ENCODE data around the gene SLC35A4. TPM values are rescaled to one million over a fixed set of nuclear protein-coding genes. Genes with fewer than 3 reads are reported as not detected.

SLC35A4 gene
- total and polyA plus RNA-seq, 11 donors, result 39.2 to 118 (median 75.9) TPM

- Histone ChIP-seq H3K27me3 (no peaks in the 10 kb centered on the region), H3K9me3 (no peaks in the 10 kb centered on the region), H3K4me3 (peak overlapping the region in 3 of 12 donors; percentile 3 to 13 (median 4)), H3K27ac (peak overlapping the region; percentile 68 to 90 (median 80)), H3K4me1 (peaks cover 11 to 74% (median 54%) of the 10 kb centered on the region in 12 donors), H3K36me3 (peaks cover 0 to 37% (median 26%) of the 10 kb centered on the region in 9 donors)
- DNase-seq (no peak), ATAC-seq (no peak)
- WGBS, 4 donors, result 33 to 60% (median 39%) methylated on average over 4 of the region's 4 CpGs
- intact Hi-C loops (cut with DNase I), result loop anchor here in 4 of 10 donors (5.0 to 10.0 kb wide), 2 partner anchors 68 to 136 kb away; partner anchors contain the start of genes TMCO6 (in 3 of the 4) and ZMAT2 (in 1 of the 4)
- TF ChIP-seq CTCF (IDR thresholded peaks at IDR 0.05), result no peak
- TF ChIP-seq POLR2A (IDR thresholded peaks at IDR 0.05), result no peak
Measured at GRCh38 chr5:140569197-140569596, 4.6 kb downstream of the SLC35A4 start.

- 76 to 91% (median 86%) methylated on average over 3 to 4 of the region's 4 CpGs for WGBS, 4 donors
- DNase-seq, result no peak
- ATAC-seq, result no peak
Measured at GRCh38 chr5:140570058-140570457, 5.4 kb downstream of the SLC35A4 start.

GRCh38 chr5:140570488-140570887 lies 5.9 kb downstream of the SLC35A4 start:
- no peak overlapping the region for H3K4me3 ChIP-seq
- DNase-seq, result no peak
- WGBS, 4 donors, result 94 to 100% (median 99%) methylated on average over 1 of the region's 1 CpG
- no peaks in the 10 kb centered on the region for H3K9me3 ChIP-seq
- H3K27ac ChIP-seq, result peak overlapping the region in 11 of 12 donors; percentile 42 to 90 (median 79)
- H3K27me3 ChIP-seq, result no peaks in the 10 kb centered on the region
- intact Hi-C loops (cut with DNase I), result loop anchor here in 1 of 10 donors (2.0 kb wide), 1 partner anchor 62 kb away; the partner anchor contains the start of gene CD14
- ATAC-seq, result no peak
- H3K4me1 ChIP-seq, result peaks cover 11 to 76% (median 50%) of the 10 kb centered on the region in 12 donors
- no peak for TF ChIP-seq CTCF (IDR thresholded peaks at IDR 0.05)
- peaks cover 0 to 37% (median 26%) of the 10 kb centered on the region in 9 donors for H3K36me3 ChIP-seq

More at GRCh38 chr5:140570058-140570457, 5.4 kb downstream of the SLC35A4 start:
- intact Hi-C loops (cut with DNase I), result loop anchor here in 1 of 10 donors (2.0 kb wide), 1 partner anchor 63 kb away; the partner anchor contains the start of gene CD14
- peaks cover 11 to 78% (median 53%) of the 10 kb centered on the region in 12 donors for H3K4me1 ChIP-seq
- H3K27me3 ChIP-seq, result no peaks in the 10 kb centered on the region
- H3K9me3 ChIP-seq, result no peaks in the 10 kb centered on the region
- TF ChIP-seq POLR2A (IDR thresholded peaks at IDR 0.05), result no peak
- no peak for TF ChIP-seq CTCF (IDR thresholded peaks at IDR 0.05)
- peak overlapping the region; percentile 56 to 90 (median 80) for H3K27ac ChIP-seq
- H3K36me3 ChIP-seq, result peaks cover 0 to 37% (median 26%) of the 10 kb centered on the region in 9 donors
- no peak overlapping the region for H3K4me3 ChIP-seq

GRCh38 chr5:140571105-140571504 lies 6.5 kb downstream of the SLC35A4 start:
- peak in 3 of 4 donors; percentile 21 to 49 (median 36) for ATAC-seq
- no peaks in the 10 kb centered on the region for H3K27me3 ChIP-seq
- DNase-seq, result peak; percentile 53 to 79 (median 67)
- no peak overlapping the region for H3K4me3 ChIP-seq
- peak overlapping the region in 11 of 12 donors; percentile 42 to 90 (median 77) for H3K27ac ChIP-seq
- H3K9me3 ChIP-seq, result no peaks in the 10 kb centered on the region
- 37 to 57% (median 47%) methylated on average over 5 of the region's 5 CpGs for WGBS, 4 donors
- peaks cover 0 to 34% (median 25%) of the 10 kb centered on the region in 9 donors for H3K36me3 ChIP-seq
- TF ChIP-seq POLR2A (IDR thresholded peaks at IDR 0.05), result no peak
- no peak for TF ChIP-seq CTCF (IDR thresholded peaks at IDR 0.05)
- peaks cover 11 to 74% (median 43%) of the 10 kb centered on the region in 12 donors for H3K4me1 ChIP-seq
- intact Hi-C loops (cut with DNase I), result loop anchor here in 1 of 10 donors (2.0 kb wide), 1 partner anchor 62 kb away; the partner anchor contains the start of gene CD14

Measured in heart left ventricle (tissue), 16 donors.